K562 (cell line): ENCODE results near the gene ERICH2. TPM values are rescaled to one million over a fixed set of nuclear protein-coding genes. Genes with fewer than 3 reads are reported as not detected.

ENCODE experiments used
- BHLHE40 ChIP-seq: IDR thresholded peaks from 2 replicates; pipeline ENCODE4 v1.6.1; 2011; ENCODE audit warnings: low read length, improper control_type of control experiment
- CBX1 ChIP-seq: sonication (generic); IDR thresholded peaks from 2 replicates; pipeline ENCODE4 v1.6.1; 2016; ENCODE audit warnings: antibody characterized with exemption, low read depth, mild to moderate bottlenecking
- ETS2 ChIP-seq: IDR thresholded peaks from 2 replicates; pipeline ENCODE4 v1.6.1; 2016; ENCODE audit warnings: borderline replicate concordance, missing genetic modification characterization, mild to moderate bottlenecking, moderate library complexity, missing compliant biosample characterization; ENCODE audit not compliant: poor library complexity, severe bottlenecking
- HCFC1 ChIP-seq: IDR thresholded peaks from 2 replicates; pipeline ENCODE4 v1.6.1; 2012; ENCODE audit warnings: low read depth, low read length, improper control_type of control experiment
- RBM25 ChIP-seq: fragments of 200-400 bp; formaldehyde crosslinking; IDR thresholded peaks from 2 replicates; pipeline ENCODE4 v1.6.1; 2018; ENCODE audit warnings: low read length, low read depth, moderate library complexity; ENCODE audit not compliant: severe bottlenecking
- ZC3H11A ChIP-seq: IDR thresholded peaks from 2 replicates; pipeline ENCODE4 v1.6.1; 2012; ENCODE audit warnings: low read depth, low read length, improper control_type of control experiment
- ZFX ChIP-seq: sonication (generic); formaldehyde crosslinking; IDR thresholded peaks from 2 replicates; pipeline ENCODE4 v1.8.0; 2022; ENCODE audit warnings: mild to moderate bottlenecking, missing genetic modification reagents, moderate library complexity
- ZNF232 ChIP-seq: sonication (generic); formaldehyde crosslinking; IDR thresholded peaks from 2 replicates; pipeline ENCODE4 v1.8.0; 2022; ENCODE audit warnings: mild to moderate bottlenecking, missing genetic modification reagents
- polyA plus RNA-seq, 8 experiments: library from polyadenylated mRNA; depleted of rRNA in 4 of 8; stranded (reverse) in 5 of 8; unstranded in 3 of 8; fragments of >200 nt; fragmentation: Nextera tagmentation in 2 of 8; fragmentation: Illumina TruSeq in 1 of 8; extraction: Ambion mirVana in 2 of 8; extraction: Trizol in 1 of 8; gene quantifications; 2 replicates each; pipeline versions ENCODE4 v1.2.1 to v1.2.3, GENCODE V29; 2011 to 2014; ENCODE audit warnings: inconsistent platforms in 1 of 8, missing spikeins in 1 of 8
- total RNA-seq, 7 experiments: library from RNA; depleted of rRNA in 6 of 7; stranded (reverse); fragments of >200 nt in 6 of 7; fragmentation: Illumina TruSeq in 2 of 7; extraction: Trizol in 2 of 7; gene quantifications; 2 replicates each; pipeline versions ENCODE4 v1.2.1 to v1.2.3, GENCODE V29; 2011 to 2021; ENCODE audit warnings: low replicate concordance in 1 of 7
- TF ChIP-seq, protein P1 (sequence below): fragments of 450-650 bp; IDR thresholded peaks from 2 replicates; pipeline ENCODE4 v1.6.1; 2017; ENCODE audit warnings: antibody characterized with exemption, mild to moderate bottlenecking
- TF ChIP-seq, protein P2 (sequence below): sonication (generic); formaldehyde crosslinking; IDR thresholded peaks from 2 replicates; pipeline ENCODE4 v1.8.1; 2023; ENCODE audit warnings: mild to moderate bottlenecking, missing genetic modification reagents
- TF ChIP-seq, protein P3 (sequence below), 2 experiments: fragments of 450-650 bp; formaldehyde crosslinking in 1 of 2; IDR thresholded peaks; 2 replicates each; pipeline versions ENCODE4 v1.4.0 to v1.6.1; 2014 to 2020; ENCODE audit warnings: mild to moderate bottlenecking in 2 of 2, borderline replicate concordance in 1 of 2, low read depth in 1 of 2
- TF ChIP-seq, protein P4 (sequence below): sonication (generic); formaldehyde crosslinking; IDR thresholded peaks from 2 replicates; pipeline ENCODE4 v1.8.0; 2022; ENCODE audit warnings: missing genetic modification reagents, mild to moderate bottlenecking, borderline replicate concordance

Gene ERICH2
- total and polyA plus RNA-seq, 9 of the 15 experiments (the other 6 are each of a cell fraction or from before 2014, with no cell fraction given) = 0.85 to 2.4 (median 1.6) TPM

DNA sequence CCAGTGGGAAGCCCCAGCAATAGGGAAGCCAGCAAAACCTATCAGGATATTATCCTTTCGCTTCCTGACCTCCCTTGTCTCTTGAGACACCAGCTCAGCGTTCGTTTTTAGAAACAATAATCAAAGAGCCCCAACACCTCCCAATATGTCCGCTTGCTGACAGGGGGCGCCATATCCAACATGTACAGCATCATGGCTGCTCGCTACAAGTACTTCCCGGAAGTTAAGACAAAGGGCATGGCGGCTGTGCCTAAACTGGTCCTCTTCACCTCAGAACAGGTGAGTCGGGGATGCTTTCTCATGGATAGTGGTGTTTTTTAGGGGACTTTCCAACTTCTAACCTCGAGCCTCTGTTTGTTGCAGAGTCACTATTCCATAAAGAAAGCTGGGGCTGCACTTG is 75.2 kb downstream of the ERICH2 start (continued):
- TF ChIP-seq, protein P1, sequence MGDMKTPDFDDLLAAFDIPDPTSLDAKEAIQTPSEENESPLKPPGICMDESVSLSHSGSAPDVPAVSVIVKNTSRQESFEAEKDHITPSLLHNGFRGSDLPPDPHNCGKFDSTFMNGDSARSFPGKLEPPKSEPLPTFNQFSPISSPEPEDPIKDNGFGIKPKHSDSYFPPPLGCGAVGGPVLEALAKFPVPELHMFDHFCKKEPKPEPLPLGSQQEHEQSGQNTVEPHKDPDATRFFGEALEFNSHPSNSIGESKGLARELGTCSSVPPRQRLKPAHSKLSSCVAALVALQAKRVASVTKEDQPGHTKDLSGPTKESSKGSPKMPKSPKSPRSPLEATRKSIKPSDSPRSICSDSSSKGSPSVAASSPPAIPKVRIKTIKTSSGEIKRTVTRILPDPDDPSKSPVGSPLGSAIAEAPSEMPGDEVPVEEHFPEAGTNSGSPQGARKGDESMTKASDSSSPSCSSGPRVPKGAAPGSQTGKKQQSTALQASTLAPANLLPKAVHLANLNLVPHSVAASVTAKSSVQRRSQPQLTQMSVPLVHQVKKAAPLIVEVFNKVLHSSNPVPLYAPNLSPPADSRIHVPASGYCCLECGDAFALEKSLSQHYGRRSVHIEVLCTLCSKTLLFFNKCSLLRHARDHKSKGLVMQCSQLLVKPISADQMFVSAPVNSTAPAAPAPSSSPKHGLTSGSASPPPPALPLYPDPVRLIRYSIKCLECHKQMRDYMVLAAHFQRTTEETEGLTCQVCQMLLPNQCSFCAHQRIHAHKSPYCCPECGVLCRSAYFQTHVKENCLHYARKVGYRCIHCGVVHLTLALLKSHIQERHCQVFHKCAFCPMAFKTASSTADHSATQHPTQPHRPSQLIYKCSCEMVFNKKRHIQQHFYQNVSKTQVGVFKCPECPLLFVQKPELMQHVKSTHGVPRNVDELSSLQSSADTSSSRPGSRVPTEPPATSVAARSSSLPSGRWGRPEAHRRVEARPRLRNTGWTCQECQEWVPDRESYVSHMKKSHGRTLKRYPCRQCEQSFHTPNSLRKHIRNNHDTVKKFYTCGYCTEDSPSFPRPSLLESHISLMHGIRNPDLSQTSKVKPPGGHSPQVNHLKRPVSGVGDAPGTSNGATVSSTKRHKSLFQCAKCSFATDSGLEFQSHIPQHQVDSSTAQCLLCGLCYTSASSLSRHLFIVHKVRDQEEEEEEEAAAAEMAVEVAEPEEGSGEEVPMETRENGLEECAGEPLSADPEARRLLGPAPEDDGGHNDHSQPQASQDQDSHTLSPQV = no peak
- TF ChIP-seq ETS2 (tag) = no peak
- TF ChIP-seq, protein P2, sequence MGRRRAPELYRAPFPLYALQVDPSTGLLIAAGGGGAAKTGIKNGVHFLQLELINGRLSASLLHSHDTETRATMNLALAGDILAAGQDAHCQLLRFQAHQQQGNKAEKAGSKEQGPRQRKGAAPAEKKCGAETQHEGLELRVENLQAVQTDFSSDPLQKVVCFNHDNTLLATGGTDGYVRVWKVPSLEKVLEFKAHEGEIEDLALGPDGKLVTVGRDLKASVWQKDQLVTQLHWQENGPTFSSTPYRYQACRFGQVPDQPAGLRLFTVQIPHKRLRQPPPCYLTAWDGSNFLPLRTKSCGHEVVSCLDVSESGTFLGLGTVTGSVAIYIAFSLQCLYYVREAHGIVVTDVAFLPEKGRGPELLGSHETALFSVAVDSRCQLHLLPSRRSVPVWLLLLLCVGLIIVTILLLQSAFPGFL (CRISPR knock-in tag) = no peak
- no peak for TF ChIP-seq ZFX (CRISPR knock-in tag)
- TF ChIP-seq RBM25 = no peak
- no peak for TF ChIP-seq CBX1
- TF ChIP-seq HCFC1 = 0 out of 2 replicates have a peak, but pooled peaks have one; percentile 41
- TF ChIP-seq, protein P3, sequence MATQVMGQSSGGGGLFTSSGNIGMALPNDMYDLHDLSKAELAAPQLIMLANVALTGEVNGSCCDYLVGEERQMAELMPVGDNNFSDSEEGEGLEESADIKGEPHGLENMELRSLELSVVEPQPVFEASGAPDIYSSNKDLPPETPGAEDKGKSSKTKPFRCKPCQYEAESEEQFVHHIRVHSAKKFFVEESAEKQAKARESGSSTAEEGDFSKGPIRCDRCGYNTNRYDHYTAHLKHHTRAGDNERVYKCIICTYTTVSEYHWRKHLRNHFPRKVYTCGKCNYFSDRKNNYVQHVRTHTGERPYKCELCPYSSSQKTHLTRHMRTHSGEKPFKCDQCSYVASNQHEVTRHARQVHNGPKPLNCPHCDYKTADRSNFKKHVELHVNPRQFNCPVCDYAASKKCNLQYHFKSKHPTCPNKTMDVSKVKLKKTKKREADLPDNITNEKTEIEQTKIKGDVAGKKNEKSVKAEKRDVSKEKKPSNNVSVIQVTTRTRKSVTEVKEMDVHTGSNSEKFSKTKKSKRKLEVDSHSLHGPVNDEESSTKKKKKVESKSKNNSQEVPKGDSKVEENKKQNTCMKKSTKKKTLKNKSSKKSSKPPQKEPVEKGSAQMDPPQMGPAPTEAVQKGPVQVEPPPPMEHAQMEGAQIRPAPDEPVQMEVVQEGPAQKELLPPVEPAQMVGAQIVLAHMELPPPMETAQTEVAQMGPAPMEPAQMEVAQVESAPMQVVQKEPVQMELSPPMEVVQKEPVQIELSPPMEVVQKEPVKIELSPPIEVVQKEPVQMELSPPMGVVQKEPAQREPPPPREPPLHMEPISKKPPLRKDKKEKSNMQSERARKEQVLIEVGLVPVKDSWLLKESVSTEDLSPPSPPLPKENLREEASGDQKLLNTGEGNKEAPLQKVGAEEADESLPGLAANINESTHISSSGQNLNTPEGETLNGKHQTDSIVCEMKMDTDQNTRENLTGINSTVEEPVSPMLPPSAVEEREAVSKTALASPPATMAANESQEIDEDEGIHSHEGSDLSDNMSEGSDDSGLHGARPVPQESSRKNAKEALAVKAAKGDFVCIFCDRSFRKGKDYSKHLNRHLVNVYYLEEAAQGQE (IDR thresholded peaks at IDR 0.05; ENCODE audit: borderline replicate concordance) = no peak
- TF ChIP-seq, protein P3 (CRISPR knock-in tag; IDR thresholded peaks at IDR 0.05; ENCODE audit: low read depth) = no peak
- TF ChIP-seq, protein P4, sequence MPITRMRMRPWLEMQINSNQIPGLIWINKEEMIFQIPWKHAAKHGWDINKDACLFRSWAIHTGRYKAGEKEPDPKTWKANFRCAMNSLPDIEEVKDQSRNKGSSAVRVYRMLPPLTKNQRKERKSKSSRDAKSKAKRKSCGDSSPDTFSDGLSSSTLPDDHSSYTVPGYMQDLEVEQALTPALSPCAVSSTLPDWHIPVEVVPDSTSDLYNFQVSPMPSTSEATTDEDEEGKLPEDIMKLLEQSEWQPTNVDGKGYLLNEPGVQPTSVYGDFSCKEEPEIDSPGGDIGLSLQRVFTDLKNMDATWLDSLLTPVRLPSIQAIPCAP (CRISPR knock-in tag) = no peak
- TF ChIP-seq BHLHE40 = no peak
- TF ChIP-seq ZNF232 (CRISPR knock-in tag) = no peak
- no peak for TF ChIP-seq ZC3H11A
